Measurements from ENCODE around the gene SPP2. TPM values are rescaled to one million over a fixed set of nuclear protein-coding genes. Genes with fewer than 3 reads are reported as not detected.

Gene SPP2
- total and polyA plus RNA-seq, 2 of the 8 experiments (the other 6 are each of a cell fraction or from before 2014, with no cell fraction given): not detected

DNA sequence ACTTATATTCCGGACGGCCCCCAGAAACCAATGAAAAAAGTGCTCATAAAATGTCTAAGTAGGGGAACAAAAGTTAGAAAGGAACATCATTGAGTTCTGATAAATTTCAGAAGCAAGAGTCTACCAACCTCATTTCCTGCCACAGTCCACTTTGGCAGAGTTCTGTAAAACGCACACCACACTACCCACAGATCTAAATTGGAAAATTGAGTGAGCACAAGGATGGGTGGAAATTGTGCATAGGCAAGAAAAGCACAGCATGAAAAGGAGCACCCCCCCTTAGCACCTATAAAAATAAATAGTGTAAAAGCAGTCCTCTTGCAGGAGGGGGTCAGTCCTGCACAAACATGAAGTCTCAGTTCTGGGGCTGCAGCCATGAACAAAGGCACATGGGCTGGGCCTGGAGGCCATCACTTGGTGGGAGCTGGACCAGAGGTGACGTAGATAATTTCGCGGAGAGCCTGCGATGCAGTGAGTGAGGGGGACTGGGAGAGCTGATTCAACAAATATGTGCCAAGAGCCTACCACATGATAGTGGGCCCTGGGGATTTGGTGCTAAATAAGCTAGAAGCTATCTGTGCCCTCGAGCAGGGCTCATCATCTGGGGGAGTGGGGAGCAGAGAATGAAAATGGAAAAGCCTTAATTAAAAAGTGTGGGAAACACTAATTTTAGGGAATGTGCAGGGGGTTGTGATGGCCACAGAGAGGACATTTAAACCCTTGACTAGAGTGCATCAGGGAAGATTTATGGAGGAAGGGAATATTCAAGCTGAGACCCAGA is 48.9 kb upstream of the SPP2 start:
- Histone ChIP-seq H4K20me1 (replicated peaks in 1 of 2; ENCODE audit: control insufficient read depth in 1 of 2, insufficient read depth in 2 of 2, low read length in 2 of 2) (no peaks in the 10 kb centered on the region), H3K4ac (replicated peaks; ENCODE audit: insufficient read length, low read depth, low read length) (no peak overlapping the region), H3K9me3 (ENCODE audit: insufficient read depth in 2 of 2, low read depth in 1 of 2, low read length in 1 of 2) (no peaks in the 10 kb centered on the region), H3K79me1 (ENCODE audit: low read depth, low read length) (no peaks in the 10 kb centered on the region), H4K8ac (ENCODE audit: extremely low read depth, insufficient read depth, low read length) (no peak overlapping the region), H3K4me1 (replicated peaks in 1 of 4; ENCODE audit: control insufficient read depth in 3 of 4, insufficient read depth in 4 of 4, low read length in 3 of 4) (peaks cover 0 to 8% (median under 1%) of the 10 kb centered on the region in 4 experiments; a peak in 5 of 7 replicates), H2BK15ac (ENCODE audit: low read length) (no peak overlapping the region), H3K36me3 (ENCODE audit: control insufficient read depth in 2 of 4, insufficient read depth in 4 of 4, low read length in 3 of 4) (no peaks in the 10 kb centered on the region), H3K56ac (replicated peaks; ENCODE audit: insufficient read length, low read depth, low read length) (no peak overlapping the region), H2BK5ac (ENCODE audit: low read depth, low read length) (no peak overlapping the region), H2AFZ (ENCODE audit: low read length) (no peak overlapping the region), H3K14ac (ENCODE audit: insufficient read length) (no peak overlapping the region), H3K23me2 (ENCODE audit: low read depth, low read length) (no peaks in the 10 kb centered on the region), H3K18ac (ENCODE audit: extremely low read depth, low read length) (no peak overlapping the region), H2BK20ac (ENCODE audit: low read length) (no peak overlapping the region), H3K23ac (ENCODE audit: insufficient read length) (no peak overlapping the region), H3K4me2 (ENCODE audit: insufficient read depth in 1 of 2, low read depth in 2 of 2, low read length in 2 of 2) (no peak overlapping the region), H4K91ac (replicated peaks; ENCODE audit: insufficient read length, low read length) (no peak overlapping the region), H3K4me3 (ENCODE audit: extremely low read depth in 1 of 4, insufficient read depth in 2 of 4, low read depth in 3 of 4, low read length in 4 of 4) (no peak overlapping the region), H2BK120ac (replicated peaks; ENCODE audit: low read depth, low read length) (no peak overlapping the region), H4K5ac (ENCODE audit: insufficient read length, low read depth, low read length) (no peak overlapping the region), H3K9ac (replicated peaks in 1 of 4; ENCODE audit: extremely low read depth in 1 of 4, low read depth in 3 of 4, low read length in 3 of 4) (no peak overlapping the region), H3K27ac (ENCODE audit: low read depth, low read length) (no peak overlapping the region), H2BK12ac (ENCODE audit: low read depth, low read length) (no peak overlapping the region), H3K27me3 (replicated peaks in 1 of 4; ENCODE audit: control insufficient read depth in 3 of 4, extremely low read depth in 1 of 4, insufficient read depth in 3 of 4, low read length in 3 of 4) (no peaks in the 10 kb centered on the region), H2AK5ac (ENCODE audit: low read depth, low read length) (no peak overlapping the region), H3K79me2 (ENCODE audit: control insufficient read depth in 1 of 2, insufficient read depth in 2 of 2, low read length in 2 of 2) (no peaks in the 10 kb centered on the region)
- ChIA-PET CTCF (ENCODE audit: partially characterized antibody) (no interaction called here), POLR2A (ENCODE audit: partially characterized antibody) (no interaction called here)
- peak in 1 of 2 experiments; percentile 22 for DNase-seq (ENCODE audit: low read depth in 1 of 2, low spot score in 2 of 2)
- 91% methylated on average over 8 of the region's 8 CpGs; no CpG with 5 or more reads in 1 of the 2 experiments for WGBS, 2 experiments (ENCODE audit: extremely low coverage in 1 of 2, insufficient coverage in 1 of 2, insufficient read length in 1 of 2, insufficient replicate concordance in 2 of 2, low coverage in 1 of 2, low lambda C conversion rate in 2 of 2, missing lambda C conversion rate in 1 of 2)
- no peak for FAIRE-seq
- TF ChIP-seq RNF2 (IDR thresholded peaks at IDR 0.05; ENCODE audit: borderline replicate concordance, low read depth, low read length, missing control alignments, poor library complexity, severe bottlenecking): no peak
- TF ChIP-seq USF2 (IDR thresholded peaks at IDR 0.05; ENCODE audit: low read length): no peak
- TF ChIP-seq GTF2F1 (IDR thresholded peaks at IDR 0.05; ENCODE audit: borderline replicate concordance, low read depth, low read length): no peak
- TF ChIP-seq RAD21 (IDR thresholded peaks at IDR 0.05 in 1 of 2, conservative IDR thresholded peaks at IDR 0.05 in 1 of 2; ENCODE audit: low read depth in 2 of 2, low read length in 2 of 2): no peak
- TF ChIP-seq BCL11A (IDR thresholded peaks at IDR 0.05; ENCODE audit: low read depth in 2 of 2, low read length in 2 of 2): no peak
- no peak for TF ChIP-seq POLR2AphosphoS5 (IDR thresholded peaks at IDR 0.05; ENCODE audit: low read depth, low read length)
- no peak for TF ChIP-seq EP300 (IDR thresholded peaks at IDR 0.05; ENCODE audit: borderline replicate concordance in 1 of 2, low read depth in 2 of 2, low read length in 2 of 2)
- no peak for TF ChIP-seq KDM4A (IDR thresholded peaks at IDR 0.05; ENCODE audit: low read depth, low read length, severe bottlenecking)
- no peak for TF ChIP-seq EGR1 (IDR thresholded peaks at IDR 0.05; ENCODE audit: borderline replicate concordance, low read depth, low read length)
- TF ChIP-seq FOSL1 (IDR thresholded peaks at IDR 0.05; ENCODE audit: insufficient read depth, low read depth, low read length): no peak

Measured in H1 (cell line).